Activated T-cell treated with anti-CD3 and anti-CD28 coated beads, Interleukin-2, amount 50 U/mL, for 24 hours (primary cell): ENCODE data around the gene GABRB3.
"Not testable (repeated sequence)": the region's sequence is repeated elsewhere in the genome, so short reads cannot be mapped to it uniquely, and the experiment has no call there.

Source experiments
- DNase-seq: peaks from one replicate; pipeline ENCODE4 v3.0.0-alpha.2; 2020
- H3K27ac Mint-ChIP-seq: 2 replicates; pipeline ENCODE4 v1.8.0; 2020; ENCODE audit warnings: mild to moderate bottlenecking, mixed read lengths
- H3K27me3 Mint-ChIP-seq: 2 replicates; pipeline ENCODE4 v1.8.0; 2020; ENCODE audit warnings: mixed read lengths
- H3K36me3 Mint-ChIP-seq: 2 replicates; pipeline ENCODE4 v1.8.0; 2020; ENCODE audit warnings: low read depth, mixed read lengths
- H3K4me1 Mint-ChIP-seq: 2 replicates; pipeline ENCODE4 v1.8.0; 2020; ENCODE audit warnings: low read depth, mixed read lengths
- H3K4me3 Mint-ChIP-seq: 2 replicates; pipeline ENCODE4 v1.8.0; 2020; ENCODE audit warnings: mild to moderate bottlenecking, moderate library complexity, mixed read lengths
- H3K9me3 Mint-ChIP-seq: 2 replicates; pipeline ENCODE4 v1.8.0; 2020; ENCODE audit warnings: mixed read lengths

The GABRB3 gene

GRCh38 chr15:26720546-26720945 is 52.3 kb downstream of the GABRB3 start:
- H3K36me3 Mint-ChIP-seq = no peaks in the 10 kb centered on the region
- H3K9me3 Mint-ChIP-seq = peaks cover 19% of the 10 kb centered on the region
- DNase-seq = no peak
- H3K27ac Mint-ChIP-seq = no peak overlapping the region
- H3K4me3 Mint-ChIP-seq = no peak overlapping the region
- no peaks in the 10 kb centered on the region for H3K27me3 Mint-ChIP-seq
- no peaks in the 10 kb centered on the region for H3K4me1 Mint-ChIP-seq

GRCh38 chr15:26719866-26720265 is 53.0 kb downstream of the GABRB3 start:
- not testable (repeated sequence) for H3K4me1 Mint-ChIP-seq, H3K4me3 Mint-ChIP-seq, H3K36me3 Mint-ChIP-seq, H3K27me3 Mint-ChIP-seq, DNase-seq, H3K27ac Mint-ChIP-seq
- peaks cover 19% of the 10 kb centered on the region for H3K9me3 Mint-ChIP-seq

GRCh38 chr15:26716069-26716468 is 56.8 kb downstream of the GABRB3 start:
- Mint-ChIP-seq H3K9me3 (peaks cover 29% of the 10 kb centered on the region), H3K4me3 (no peak overlapping the region), H3K4me1 (no peaks in the 10 kb centered on the region), H3K36me3 (no peaks in the 10 kb centered on the region), H3K27ac (no peak overlapping the region), H3K27me3 (no peaks in the 10 kb centered on the region)
- no peak for DNase-seq

- no peak overlapping the region for H3K27ac Mint-ChIP-seq
- no peaks in the 10 kb centered on the region for H3K27me3 Mint-ChIP-seq
- no peak for DNase-seq
- H3K9me3 Mint-ChIP-seq = peaks cover 27% of the 10 kb centered on the region
- no peaks in the 10 kb centered on the region for H3K4me1 Mint-ChIP-seq
- H3K4me3 Mint-ChIP-seq = no peak overlapping the region
- H3K36me3 Mint-ChIP-seq = no peaks in the 10 kb centered on the region
Observed at GRCh38 chr15:26713498-26713897, 59.4 kb downstream of the GABRB3 start.

- peaks cover 26% of the 10 kb centered on the region for H3K9me3 Mint-ChIP-seq
- no peaks in the 10 kb centered on the region for H3K4me1 Mint-ChIP-seq
- H3K27ac Mint-ChIP-seq = no peak overlapping the region
- no peaks in the 10 kb centered on the region for H3K27me3 Mint-ChIP-seq
- no peak overlapping the region for H3K4me3 Mint-ChIP-seq
- H3K36me3 Mint-ChIP-seq = no peaks in the 10 kb centered on the region
- no peak for DNase-seq
Observed at GRCh38 chr15:26712335-26712734, 60.5 kb downstream of the GABRB3 start.

- H3K4me3 Mint-ChIP-seq = no peak overlapping the region
- H3K27ac Mint-ChIP-seq = no peak overlapping the region
- H3K36me3 Mint-ChIP-seq = no peaks in the 10 kb centered on the region
- H3K4me1 Mint-ChIP-seq = no peaks in the 10 kb centered on the region
- H3K27me3 Mint-ChIP-seq = no peaks in the 10 kb centered on the region
- no peak for DNase-seq
- H3K9me3 Mint-ChIP-seq = peaks cover 24% of the 10 kb centered on the region
Observed at GRCh38 chr15:26711445-26711844, 61.4 kb downstream of the GABRB3 start.

GRCh38 chr15:26702381-26702780 is 70.5 kb downstream of the GABRB3 start:
- H3K9me3 Mint-ChIP-seq = peaks cover 13% of the 10 kb centered on the region
- H3K4me1 Mint-ChIP-seq = no peaks in the 10 kb centered on the region
- no peak overlapping the region for H3K4me3 Mint-ChIP-seq
- H3K27me3 Mint-ChIP-seq = no peaks in the 10 kb centered on the region
- no peaks in the 10 kb centered on the region for H3K36me3 Mint-ChIP-seq
- no peak overlapping the region for H3K27ac Mint-ChIP-seq
- no peak for DNase-seq

GRCh38 chr15:26698555-26698954 is 74.3 kb downstream of the GABRB3 start:
- Mint-ChIP-seq H3K4me1 (no peaks in the 10 kb centered on the region), H3K9me3 (peaks cover 17% of the 10 kb centered on the region), H3K27ac (no peak overlapping the region), H3K36me3 (no peaks in the 10 kb centered on the region), H3K4me3 (no peak overlapping the region), H3K27me3 (no peaks in the 10 kb centered on the region)
- DNase-seq = no peak

GRCh38 chr15:26697913-26698312 is 75.0 kb downstream of the GABRB3 start:
- Mint-ChIP-seq H3K4me3 (no peak overlapping the region), H3K36me3 (no peaks in the 10 kb centered on the region), H3K4me1 (no peaks in the 10 kb centered on the region), H3K27ac (no peak overlapping the region), H3K9me3 (peaks cover 13% of the 10 kb centered on the region), H3K27me3 (no peaks in the 10 kb centered on the region)
- no peak for DNase-seq

- Mint-ChIP-seq H3K27me3 (no peaks in the 10 kb centered on the region), H3K4me1 (no peaks in the 10 kb centered on the region), H3K27ac (no peak overlapping the region), H3K4me3 (no peak overlapping the region), H3K9me3 (peaks cover 14% of the 10 kb centered on the region), H3K36me3 (no peaks in the 10 kb centered on the region)
- no peak for DNase-seq
Observed at GRCh38 chr15:26691249-26691648, 81.6 kb downstream of the GABRB3 start.

GRCh38 chr15:26690778-26691177 is 82.1 kb downstream of the GABRB3 start:
- H3K4me3 Mint-ChIP-seq = no peak overlapping the region
- H3K36me3 Mint-ChIP-seq = no peaks in the 10 kb centered on the region
- no peak overlapping the region for H3K27ac Mint-ChIP-seq
- H3K27me3 Mint-ChIP-seq = no peaks in the 10 kb centered on the region
- H3K9me3 Mint-ChIP-seq = peaks cover 14% of the 10 kb centered on the region
- H3K4me1 Mint-ChIP-seq = no peaks in the 10 kb centered on the region
- DNase-seq = no peak

GRCh38 chr15:26689462-26689861 is 83.4 kb downstream of the GABRB3 start:
- DNase-seq = no peak
- H3K9me3 Mint-ChIP-seq = peaks cover 8% of the 10 kb centered on the region
- no peak overlapping the region for H3K27ac Mint-ChIP-seq
- no peaks in the 10 kb centered on the region for H3K27me3 Mint-ChIP-seq
- no peaks in the 10 kb centered on the region for H3K4me1 Mint-ChIP-seq
- no peak overlapping the region for H3K4me3 Mint-ChIP-seq
- H3K36me3 Mint-ChIP-seq = no peaks in the 10 kb centered on the region

- H3K4me3 Mint-ChIP-seq = no peak overlapping the region
- H3K27me3 Mint-ChIP-seq = no peaks in the 10 kb centered on the region
- peaks cover 6% of the 10 kb centered on the region for H3K9me3 Mint-ChIP-seq
- H3K4me1 Mint-ChIP-seq = no peaks in the 10 kb centered on the region
- DNase-seq = no peak
- no peak overlapping the region for H3K27ac Mint-ChIP-seq
- no peaks in the 10 kb centered on the region for H3K36me3 Mint-ChIP-seq
Observed at GRCh38 chr15:26686547-26687187, 86.2 kb downstream of the GABRB3 start.

- H3K4me3 Mint-ChIP-seq = no peak overlapping the region
- no peaks in the 10 kb centered on the region for H3K4me1 Mint-ChIP-seq
Observed at GRCh38 chr15:26682598-26683164, 90.2 kb downstream of the GABRB3 start.

GRCh38 chr15:26679927-26680326 is 92.9 kb downstream of the GABRB3 start:
- Mint-ChIP-seq H3K27ac (no peak overlapping the region), H3K4me1 (no peaks in the 10 kb centered on the region), H3K27me3 (no peaks in the 10 kb centered on the region), H3K36me3 (no peaks in the 10 kb centered on the region), H3K4me3 (no peak overlapping the region), H3K9me3 (peaks cover 9% of the 10 kb centered on the region)
- no peak for DNase-seq

More at GRCh38 chr15:26682598-26683164, 90.2 kb downstream of the GABRB3 start:
- no peak overlapping the region for H3K27ac Mint-ChIP-seq
- H3K36me3 Mint-ChIP-seq = no peaks in the 10 kb centered on the region
- H3K27me3 Mint-ChIP-seq = no peaks in the 10 kb centered on the region
- DNase-seq = no peak
- peaks cover 9% of the 10 kb centered on the region for H3K9me3 Mint-ChIP-seq

- Mint-ChIP-seq H3K27me3 (no peaks in the 10 kb centered on the region), H3K36me3 (no peaks in the 10 kb centered on the region), H3K27ac (no peak overlapping the region), H3K4me1 (no peaks in the 10 kb centered on the region), H3K9me3 (peaks cover 5% of the 10 kb centered on the region), H3K4me3 (no peak overlapping the region)
- no peak for DNase-seq
Observed at GRCh38 chr15:26676115-26676514, 96.8 kb downstream of the GABRB3 start.
